LNCaP clone FGC (cell line): ENCODE results near the gene UCN2.

Experiments
- DNase-seq: peaks from one replicate; pipeline ENCODE4 v3.0.0-alpha.2; 2011; ENCODE audit warnings: low read depth
- H3K4me3 ChIP-seq: 2 replicates; pipeline ENCODE4 v1.5.1; 2011; ENCODE audit warnings: mild to moderate bottlenecking, low read depth, low read length, control low read depth
- TF ChIP-seq, protein P1 (sequence below): IDR thresholded peaks from 2 replicates; pipeline ENCODE4 v1.5.1; 2012; ENCODE audit warnings: mild to moderate bottlenecking; ENCODE audit not compliant: control insufficient read depth, insufficient read depth; ENCODE audit errors: extremely low read depth

UCN2 gene

DNA sequence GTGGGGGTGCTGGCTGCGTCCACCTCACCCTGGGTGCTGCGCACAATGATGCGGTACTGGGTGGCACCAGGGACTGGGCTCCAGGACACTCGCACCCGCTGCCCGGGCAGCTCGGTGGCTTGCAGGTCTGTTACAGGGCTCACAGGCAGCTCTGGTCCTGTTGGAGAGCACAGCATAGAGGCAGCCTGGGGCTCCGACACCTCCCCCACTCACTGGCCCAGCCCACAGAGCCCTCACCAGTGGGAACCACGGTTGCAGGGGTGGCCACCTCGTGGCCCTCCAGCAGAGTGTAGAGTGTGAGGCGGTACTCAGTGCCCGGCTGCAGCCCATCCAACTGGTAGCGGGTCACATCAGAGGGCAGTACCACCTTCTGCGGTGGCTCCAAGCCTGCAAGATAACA, 27.9 kb upstream of the UCN2 start:
- no peak overlapping the region for H3K4me3 ChIP-seq
- no peak for DNase-seq
- TF ChIP-seq, protein P1, sequence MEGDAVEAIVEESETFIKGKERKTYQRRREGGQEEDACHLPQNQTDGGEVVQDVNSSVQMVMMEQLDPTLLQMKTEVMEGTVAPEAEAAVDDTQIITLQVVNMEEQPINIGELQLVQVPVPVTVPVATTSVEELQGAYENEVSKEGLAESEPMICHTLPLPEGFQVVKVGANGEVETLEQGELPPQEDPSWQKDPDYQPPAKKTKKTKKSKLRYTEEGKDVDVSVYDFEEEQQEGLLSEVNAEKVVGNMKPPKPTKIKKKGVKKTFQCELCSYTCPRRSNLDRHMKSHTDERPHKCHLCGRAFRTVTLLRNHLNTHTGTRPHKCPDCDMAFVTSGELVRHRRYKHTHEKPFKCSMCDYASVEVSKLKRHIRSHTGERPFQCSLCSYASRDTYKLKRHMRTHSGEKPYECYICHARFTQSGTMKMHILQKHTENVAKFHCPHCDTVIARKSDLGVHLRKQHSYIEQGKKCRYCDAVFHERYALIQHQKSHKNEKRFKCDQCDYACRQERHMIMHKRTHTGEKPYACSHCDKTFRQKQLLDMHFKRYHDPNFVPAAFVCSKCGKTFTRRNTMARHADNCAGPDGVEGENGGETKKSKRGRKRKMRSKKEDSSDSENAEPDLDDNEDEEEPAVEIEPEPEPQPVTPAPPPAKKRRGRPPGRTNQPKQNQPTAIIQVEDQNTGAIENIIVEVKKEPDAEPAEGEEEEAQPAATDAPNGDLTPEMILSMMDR, result no peak

DNA sequence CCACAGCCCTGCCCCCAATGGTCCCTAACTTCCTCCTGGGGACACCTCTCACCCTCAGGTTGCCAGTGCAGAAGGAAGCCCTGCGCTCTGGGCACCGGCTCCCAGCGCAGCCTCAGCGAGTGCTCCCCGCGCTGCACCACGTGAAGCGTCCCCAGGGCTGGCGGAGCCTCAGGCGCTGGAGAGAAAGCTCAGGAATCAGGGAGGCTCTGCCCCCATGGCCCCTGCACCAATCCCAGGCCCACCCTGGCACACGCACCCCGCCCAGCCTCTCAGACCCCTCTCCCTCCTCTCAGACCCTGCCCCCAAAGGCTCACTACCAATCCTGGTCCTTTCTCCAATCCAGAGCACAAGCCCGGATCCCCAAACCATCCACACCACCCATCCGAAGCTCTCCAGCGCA, 24.6 kb upstream of the UCN2 start:
- H3K4me3 ChIP-seq, result no peak overlapping the region
- no peak for DNase-seq
- TF ChIP-seq, protein P1, result no peak

DNA sequence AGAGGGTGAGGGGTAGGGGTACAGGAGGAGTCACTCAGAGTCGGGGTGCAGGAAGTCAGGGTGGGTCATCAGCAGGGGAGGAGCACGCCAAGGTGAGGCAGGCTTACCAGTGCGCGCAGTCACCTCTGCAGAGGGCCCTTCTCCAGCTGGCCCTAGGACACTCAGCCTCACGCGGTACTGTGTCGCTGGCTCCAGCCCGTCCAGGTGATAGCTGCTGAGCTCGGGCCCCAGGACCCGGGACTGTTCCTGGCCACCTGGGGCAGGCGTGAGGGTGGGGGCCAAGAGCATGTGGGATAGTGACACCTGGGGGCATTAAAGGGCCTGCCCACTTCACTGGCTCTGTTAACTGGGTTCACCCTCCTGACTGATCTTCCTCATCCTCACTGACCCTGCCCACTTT, 24.1 kb upstream of the UCN2 start:
- DNase-seq, result no peak

DNA sequence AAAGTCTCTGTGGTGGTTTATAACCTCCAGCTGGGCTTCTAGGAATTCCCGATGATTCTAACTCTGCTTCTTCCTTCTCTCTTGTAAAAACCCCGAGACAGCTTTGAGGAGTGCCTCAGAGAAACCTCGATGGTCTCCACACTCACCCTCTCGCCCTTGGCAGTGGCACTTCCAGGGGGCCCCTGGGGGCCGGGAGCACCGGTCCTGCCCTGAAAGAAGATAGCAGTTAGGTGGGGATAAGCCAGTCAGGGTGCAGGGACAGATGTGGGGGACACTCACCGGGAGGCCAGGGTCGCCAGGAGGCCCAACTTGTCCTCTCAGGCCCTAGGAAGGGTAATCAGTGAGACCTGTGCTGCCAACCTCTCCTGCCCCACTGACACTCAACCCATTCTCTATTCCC, 21.8 kb upstream of the UCN2 start:
- DNase-seq, result no peak
- TF ChIP-seq, protein P1, result no peak
- no peak overlapping the region for H3K4me3 ChIP-seq

More for the DNA sequence above, 24.1 kb upstream of the UCN2 start:
- TF ChIP-seq, protein P1, result no peak
- no peak overlapping the region for H3K4me3 ChIP-seq

DNA sequence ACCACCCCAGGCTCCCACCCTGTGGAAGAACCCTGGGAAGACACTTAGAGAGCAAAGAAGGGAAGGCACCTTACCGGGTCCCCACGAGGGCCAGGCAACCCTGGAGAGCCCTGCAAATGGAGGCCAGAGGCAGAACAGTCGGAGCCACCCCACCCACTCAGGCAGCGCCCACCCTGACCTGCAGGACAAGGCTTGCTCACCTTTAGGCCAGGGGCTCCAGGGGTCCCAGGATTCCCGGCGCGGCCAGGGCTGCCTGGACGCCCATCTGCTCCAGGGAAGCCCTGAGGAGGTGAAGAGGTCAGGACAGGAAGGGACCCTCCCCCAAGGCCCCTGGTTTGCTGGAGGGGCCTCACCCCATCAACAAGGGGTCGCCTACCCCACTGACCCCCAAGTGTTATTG, 21.3 kb upstream of the UCN2 start:
- no peak for DNase-seq
- TF ChIP-seq, protein P1, result no peak
- no peak overlapping the region for H3K4me3 ChIP-seq

DNA sequence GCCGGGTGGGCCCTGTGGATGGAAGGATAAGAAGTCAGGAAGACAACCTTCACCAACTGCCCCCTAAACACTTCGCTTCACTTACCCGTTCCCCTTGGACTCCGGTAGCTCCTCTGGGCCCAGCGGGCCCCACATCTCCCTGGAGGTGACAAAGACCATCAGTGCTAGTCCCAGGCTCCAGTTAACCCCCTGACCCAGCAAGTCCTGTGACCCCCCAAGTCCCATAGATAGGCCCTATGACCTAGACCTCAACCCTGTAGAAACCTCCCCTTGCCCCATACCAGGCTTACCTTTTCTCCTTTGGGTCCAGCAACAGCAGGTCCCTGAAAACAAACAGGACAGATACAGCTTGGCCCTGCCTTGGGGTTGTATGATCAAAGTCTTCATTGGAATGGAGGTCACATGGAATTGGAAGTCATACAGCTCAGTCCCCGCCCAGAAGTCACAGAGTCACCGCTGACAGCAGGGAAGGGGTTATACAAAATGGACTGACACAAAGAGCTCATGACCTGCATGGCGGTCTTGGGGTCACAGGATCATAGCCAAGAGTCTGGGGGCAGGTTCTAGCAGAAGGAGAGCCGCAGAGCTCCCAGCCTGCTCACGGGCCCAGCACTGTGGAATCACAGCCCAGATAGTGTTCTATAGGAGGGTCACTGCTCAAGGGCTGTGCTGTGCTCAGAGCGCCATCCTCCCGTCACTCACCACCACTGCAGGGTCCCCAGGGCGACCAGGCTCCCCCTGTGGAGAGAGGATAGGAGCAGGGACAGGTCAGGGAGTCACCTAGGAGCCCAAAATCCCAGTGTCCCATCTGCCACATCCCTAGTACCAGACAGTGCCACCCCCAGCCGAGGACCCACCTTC, 18.3 kb upstream of the UCN2 start:
- DNase-seq, result no peak
- TF ChIP-seq, protein P1, result no peak

DNA sequence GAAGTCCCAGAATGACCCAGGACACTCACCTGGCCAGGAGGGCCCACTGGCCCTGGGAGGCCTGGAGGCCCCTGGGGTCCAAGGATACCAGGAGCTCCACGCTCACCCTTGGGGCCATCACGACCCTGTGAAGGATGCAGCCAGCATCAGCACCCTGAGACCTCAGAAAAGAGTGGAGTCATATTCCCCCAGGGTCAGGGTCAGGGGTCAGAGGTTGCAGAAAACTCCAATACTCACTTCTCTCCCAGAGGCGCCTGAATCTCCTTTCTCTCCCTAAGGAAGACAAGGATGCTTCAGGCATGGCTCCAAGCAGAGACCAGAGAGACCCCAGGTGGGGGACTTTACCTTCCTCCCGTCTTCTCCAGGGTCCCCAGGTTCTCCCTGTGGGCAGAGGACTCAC, 13.1 kb upstream of the UCN2 start:
- no peak overlapping the region for H3K4me3 ChIP-seq
- TF ChIP-seq, protein P1, result no peak
- no peak for DNase-seq

More for the DNA sequence above, 18.3 kb upstream of the UCN2 start:
- H3K4me3 ChIP-seq, result no peak overlapping the region
